Osteocyte (in vitro differentiated cells): ENCODE data around the gene SYT12. TPM values are rescaled to one million over a fixed set of nuclear protein-coding genes. Genes with fewer than 3 reads are reported as not detected.

Experiments used
- DNase-seq: peaks from one replicate; pipeline ENCODE4 v3.0.0; 2021; ENCODE audit warnings: mixed read lengths; ENCODE audit not compliant: unreplicated experiment; ENCODE audit errors: extremely low spot score
- H3K27ac Mint-ChIP-seq: one replicate; pipeline ENCODE4 v1.8.0; 2021; ENCODE audit warnings: mild to moderate bottlenecking, mixed read lengths; ENCODE audit not compliant: unreplicated experiment
- H3K27me3 Mint-ChIP-seq: one replicate; pipeline ENCODE4 v1.8.0; 2021; ENCODE audit warnings: mixed read lengths; ENCODE audit not compliant: unreplicated experiment
- H3K36me3 Mint-ChIP-seq: one replicate; pipeline ENCODE4 v1.8.0; 2021; ENCODE audit warnings: mixed read lengths; ENCODE audit not compliant: unreplicated experiment
- H3K4me1 Mint-ChIP-seq: one replicate; pipeline ENCODE4 v1.8.0; 2021; ENCODE audit warnings: mixed read lengths; ENCODE audit not compliant: unreplicated experiment
- H3K4me3 Mint-ChIP-seq: one replicate; pipeline ENCODE4 v1.8.0; 2021; ENCODE audit warnings: mild to moderate bottlenecking, moderate library complexity, mixed read lengths; ENCODE audit not compliant: unreplicated experiment
- H3K9me3 Mint-ChIP-seq: one replicate; pipeline ENCODE4 v1.8.0; 2021; ENCODE audit warnings: mixed read lengths; ENCODE audit not compliant: unreplicated experiment
- CTCF ChIP-seq: fragments of 200-600 bp; sonication (generic); IDR thresholded peaks from 2 replicates; pipeline ENCODE4 v1.5.0; 2021; ENCODE audit warnings: antibody characterized with exemption, mild to moderate bottlenecking, moderate library complexity
- total RNA-seq: library from RNA; stranded (reverse); gene quantifications from 2 replicates; pipeline ENCODE4 v1.2.1, GENCODE V29; 2021

SYT12 gene
- total RNA-seq, 1 donor from 2014 or later, result 1.7 TPM

DNA sequence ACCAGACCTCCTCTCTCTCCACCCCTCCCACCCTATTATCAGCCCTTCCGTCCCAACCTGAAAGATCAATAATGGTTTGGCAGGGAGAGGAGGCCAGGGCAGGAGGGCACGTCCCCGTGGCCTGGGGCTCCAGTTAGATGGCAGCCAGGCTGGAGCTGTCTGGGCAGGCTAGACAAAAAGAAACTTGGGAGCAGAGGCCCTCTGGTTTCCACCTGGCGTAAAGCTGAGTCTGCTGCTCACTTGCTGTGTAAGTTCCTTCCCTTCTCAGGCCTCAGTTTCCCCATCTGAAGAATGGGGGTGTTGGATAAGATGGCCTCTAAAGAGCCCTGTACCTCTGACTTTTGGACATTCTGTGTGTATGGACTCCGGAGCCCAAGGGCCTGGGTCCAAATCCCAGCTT lies 30.0 kb downstream of the SYT12 start:
- Mint-ChIP-seq H3K27me3 (no peaks in the 10 kb centered on the region), H3K4me1 (peaks cover 17% of the 10 kb centered on the region), H3K36me3 (no peaks in the 10 kb centered on the region), H3K4me3 (no peak overlapping the region), H3K9me3 (no peaks in the 10 kb centered on the region), H3K27ac (no peak overlapping the region)
- no peak for TF ChIP-seq CTCF
- no peak for DNase-seq

GRCh38 chr11:67053896-67054329 lies 31.0 kb downstream of the SYT12 start:
- Mint-ChIP-seq H3K9me3 (no peaks in the 10 kb centered on the region), H3K27ac (peak overlapping the region; percentile 74), H3K27me3 (no peaks in the 10 kb centered on the region), H3K36me3 (no peaks in the 10 kb centered on the region), H3K4me1 (peaks cover 15% of the 10 kb centered on the region), H3K4me3 (no peak overlapping the region)
- peak; percentile 83 for TF ChIP-seq CTCF
- DNase-seq, result no peak

DNA sequence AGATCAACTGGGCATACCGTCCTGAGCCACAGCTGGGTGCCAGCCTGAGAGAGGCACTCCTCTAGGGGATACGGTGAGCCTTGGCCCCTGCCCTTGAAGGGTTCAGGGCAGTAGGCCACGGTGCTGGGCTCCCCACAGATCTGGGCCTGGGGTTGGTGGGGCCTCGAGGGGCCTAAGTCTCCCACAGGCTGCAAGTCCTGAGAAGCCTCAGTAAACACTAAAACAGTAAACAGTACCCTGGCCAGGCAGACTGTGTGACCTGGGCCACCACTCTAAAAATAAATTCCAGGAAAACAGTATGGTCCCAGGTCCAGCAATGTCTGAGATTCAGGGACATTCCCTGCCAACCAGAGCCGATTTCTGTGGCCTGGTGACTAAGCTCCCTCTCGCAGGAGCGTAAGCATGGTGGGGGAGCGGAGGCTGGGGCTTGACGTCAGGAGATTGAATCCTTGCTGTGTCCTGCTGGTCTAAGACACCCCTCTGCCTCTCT lies 31.5 kb downstream of the SYT12 start:
- peak overlapping the region; percentile 74 for H3K27ac Mint-ChIP-seq
- TF ChIP-seq CTCF, result no peak
- no peak overlapping the region for H3K4me3 Mint-ChIP-seq
- DNase-seq, result no peak
- no peaks in the 10 kb centered on the region for H3K9me3 Mint-ChIP-seq
- no peaks in the 10 kb centered on the region for H3K27me3 Mint-ChIP-seq
- H3K4me1 Mint-ChIP-seq, result peaks cover 12% of the 10 kb centered on the region
- H3K36me3 Mint-ChIP-seq, result no peaks in the 10 kb centered on the region

DNA sequence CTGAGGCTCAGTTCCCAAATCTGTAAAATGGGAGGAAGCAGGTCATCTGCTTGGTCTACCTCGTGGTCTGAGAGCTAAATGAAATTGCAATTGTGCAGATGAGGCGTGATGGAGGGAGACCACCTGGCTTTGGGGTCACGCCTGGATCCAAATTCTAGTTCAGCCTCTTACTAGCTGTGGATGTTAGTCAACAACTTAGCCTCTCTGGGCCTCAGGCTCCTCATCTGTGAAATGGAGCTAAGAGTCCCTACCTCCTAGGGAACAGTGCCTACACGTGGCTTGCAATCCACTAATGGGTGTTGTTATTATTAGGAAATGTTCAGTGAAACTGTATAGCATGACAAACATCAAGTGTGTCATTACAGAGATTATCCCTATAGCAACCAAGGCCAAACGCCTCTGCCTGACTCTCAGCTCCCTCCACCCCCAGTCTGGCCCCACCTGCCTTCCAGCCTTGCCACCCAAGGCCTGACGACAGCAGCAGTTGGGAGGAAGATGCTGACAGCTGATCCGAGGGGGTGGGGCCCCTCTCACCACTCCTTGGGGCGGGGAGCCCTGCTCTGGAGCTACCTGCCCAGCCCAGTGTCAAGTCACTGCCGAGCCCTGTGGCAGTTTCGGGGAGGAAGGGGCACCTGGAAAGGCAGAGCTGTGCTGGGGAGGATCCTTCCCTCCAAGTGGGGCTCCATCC lies 32.0 kb downstream of the SYT12 start:
- no peak overlapping the region for H3K27ac Mint-ChIP-seq
- no peak for DNase-seq
- no peak overlapping the region for H3K4me3 Mint-ChIP-seq
- TF ChIP-seq CTCF, result no peak
- H3K36me3 Mint-ChIP-seq, result no peaks in the 10 kb centered on the region
- H3K9me3 Mint-ChIP-seq, result no peaks in the 10 kb centered on the region
- H3K4me1 Mint-ChIP-seq, result peaks cover 12% of the 10 kb centered on the region
- no peaks in the 10 kb centered on the region for H3K27me3 Mint-ChIP-seq

- no peak overlapping the region for H3K27ac Mint-ChIP-seq
- no peak for TF ChIP-seq CTCF
- H3K36me3 Mint-ChIP-seq, result no peaks in the 10 kb centered on the region
These were observed 32.9 kb downstream of the SYT12 start for GRCh38 chr11:67055812-67056211.

More at GRCh38 chr11:67055812-67056211, 32.9 kb downstream of the SYT12 start:
- no peak for DNase-seq
- H3K4me3 Mint-ChIP-seq, result peak overlapping the region; percentile 73
- H3K27me3 Mint-ChIP-seq, result no peaks in the 10 kb centered on the region
- peaks cover 12% of the 10 kb centered on the region for H3K4me1 Mint-ChIP-seq
- H3K9me3 Mint-ChIP-seq, result no peaks in the 10 kb centered on the region
